ENCODE results near the gene MSI2.

Gene MSI2

DNA sequence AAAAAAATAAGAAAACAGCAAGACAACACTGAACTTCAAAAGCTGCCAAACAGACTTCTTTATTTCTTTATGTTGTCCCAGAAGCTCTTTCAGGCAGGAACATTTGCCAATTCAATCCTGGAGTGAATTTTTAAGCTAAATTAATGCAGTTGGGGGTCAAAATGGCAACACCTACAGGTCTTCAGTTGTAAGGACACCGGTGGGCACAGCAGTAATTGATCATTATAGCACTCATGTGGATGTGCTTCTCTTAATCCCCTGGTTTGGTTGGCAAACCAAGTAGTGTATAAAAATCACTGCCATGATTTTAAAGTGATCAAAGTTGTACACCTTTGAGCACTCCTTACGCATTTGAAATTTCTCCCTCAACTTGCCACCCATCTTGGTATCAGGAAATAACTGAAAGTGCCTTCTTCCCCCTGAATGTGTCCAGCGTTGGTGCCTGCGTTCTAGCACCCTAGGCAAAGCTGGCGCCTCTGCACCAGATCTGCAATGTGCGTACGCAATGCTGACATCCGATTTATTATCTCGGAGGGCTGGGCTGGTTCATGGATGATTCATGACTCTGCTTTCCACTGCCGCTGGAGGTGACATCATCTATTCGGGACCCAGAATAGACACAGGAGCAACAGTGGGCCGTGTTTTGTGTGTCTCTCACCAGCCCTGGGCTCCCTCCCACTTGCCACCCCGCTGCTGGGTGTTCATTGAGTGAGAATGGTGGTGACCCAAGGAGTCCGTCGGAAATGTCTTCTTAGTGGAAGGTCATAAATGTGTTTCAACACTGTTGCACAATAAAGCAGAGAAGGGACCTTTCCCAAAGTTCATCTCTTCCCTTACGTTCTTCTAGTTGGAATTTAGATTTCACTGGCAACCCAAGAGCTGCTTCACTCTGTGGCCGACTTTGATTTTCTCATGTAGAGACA is 285.4 kb downstream of the MSI2 start:
- DNase-seq (ENCODE audit: low read depth), result no peak

DNA sequence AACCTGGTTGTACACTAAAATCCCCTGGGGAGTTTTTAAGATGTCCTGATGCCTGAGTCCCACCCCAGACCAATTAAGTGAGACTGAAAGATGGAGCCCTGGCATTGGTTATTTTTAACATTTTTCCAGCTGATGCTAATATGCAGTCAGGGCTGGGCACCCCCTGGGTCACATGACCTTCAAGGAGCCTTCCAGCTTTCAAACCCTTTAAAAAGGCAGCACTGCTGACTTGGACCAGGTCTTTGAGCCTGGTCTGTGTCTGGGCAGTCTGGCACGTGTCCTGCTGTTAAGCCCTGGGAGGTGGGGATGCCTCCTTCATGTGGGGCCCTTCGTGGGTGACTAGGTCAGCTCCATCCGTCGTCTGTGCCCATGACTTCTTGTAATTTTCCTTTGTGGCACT is 286.2 kb downstream of the MSI2 start:
- no peak for DNase-seq (ENCODE audit: low read depth)

DNA sequence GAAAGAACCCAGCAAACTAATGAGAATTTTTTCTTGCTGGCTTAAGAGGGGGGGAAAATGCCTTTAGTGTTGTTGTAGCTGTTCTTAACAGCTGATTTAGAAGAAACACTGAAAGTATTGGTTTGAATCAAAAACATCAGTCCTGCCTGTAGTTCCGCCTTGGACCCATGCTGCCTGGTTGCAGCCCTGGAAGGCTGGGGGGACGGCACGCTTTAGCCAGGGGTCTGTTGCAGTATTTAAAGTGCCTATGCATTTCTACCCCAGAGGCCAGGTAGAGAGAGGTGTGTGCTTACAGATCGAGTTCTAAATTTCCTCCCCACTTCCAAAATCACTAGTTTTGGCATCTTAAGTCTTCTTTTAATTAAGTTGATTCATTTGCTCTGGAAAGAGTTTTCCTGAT is 286.9 kb downstream of the MSI2 start:
- no peak for DNase-seq (ENCODE audit: low read depth)

DNA sequence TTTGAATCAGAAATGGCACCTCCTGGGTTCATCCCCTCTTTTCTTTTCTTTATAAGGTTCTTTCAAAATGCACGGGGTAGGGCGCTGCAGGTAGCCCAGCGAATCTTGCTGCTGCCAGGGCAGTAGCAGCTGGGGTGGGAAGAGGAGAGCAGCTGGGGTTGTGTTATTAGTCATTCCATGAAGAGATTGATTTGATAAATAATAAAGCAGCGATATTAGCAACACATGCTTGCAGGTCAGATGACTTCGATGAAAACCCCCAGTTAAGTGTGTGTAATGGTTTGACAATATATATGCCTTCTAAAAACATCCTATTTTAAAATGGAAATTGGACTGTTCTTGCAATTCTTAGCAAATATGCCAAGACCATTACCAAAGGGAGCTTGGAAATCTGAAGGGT is 288.1 kb downstream of the MSI2 start:
- no peak for DNase-seq (ENCODE audit: low read depth)

DNA sequence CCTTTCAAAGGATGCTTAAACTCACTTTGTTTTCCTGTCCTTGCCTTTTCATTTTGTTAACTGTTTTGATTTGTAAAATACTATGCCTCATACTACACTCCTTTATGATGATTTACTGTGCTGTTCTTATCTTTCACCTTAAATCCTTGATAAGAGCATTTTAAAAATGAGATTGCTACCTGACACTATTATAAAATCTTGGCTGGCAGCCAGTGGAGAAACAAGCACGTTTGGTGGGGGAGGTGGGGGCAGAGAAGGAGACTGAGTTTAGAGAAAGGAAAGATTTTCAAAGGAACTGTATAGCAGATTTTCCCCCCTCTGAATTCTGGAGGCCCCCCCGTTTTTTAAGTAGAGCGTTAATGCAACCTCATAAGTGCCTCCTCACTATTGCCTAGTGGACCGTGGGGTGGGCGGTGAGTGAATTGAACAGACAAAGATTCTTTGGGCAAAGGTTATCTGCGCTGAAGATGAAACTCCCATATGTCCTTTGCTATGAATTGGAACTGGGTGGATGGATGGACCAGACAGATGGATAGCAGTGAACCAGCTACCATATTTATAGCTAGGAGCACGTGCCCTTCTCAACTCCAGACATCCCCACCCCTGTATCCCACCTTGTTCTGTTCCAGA is 288.6 kb downstream of the MSI2 start:
- no peak for DNase-seq (ENCODE audit: low read depth)

DNA sequence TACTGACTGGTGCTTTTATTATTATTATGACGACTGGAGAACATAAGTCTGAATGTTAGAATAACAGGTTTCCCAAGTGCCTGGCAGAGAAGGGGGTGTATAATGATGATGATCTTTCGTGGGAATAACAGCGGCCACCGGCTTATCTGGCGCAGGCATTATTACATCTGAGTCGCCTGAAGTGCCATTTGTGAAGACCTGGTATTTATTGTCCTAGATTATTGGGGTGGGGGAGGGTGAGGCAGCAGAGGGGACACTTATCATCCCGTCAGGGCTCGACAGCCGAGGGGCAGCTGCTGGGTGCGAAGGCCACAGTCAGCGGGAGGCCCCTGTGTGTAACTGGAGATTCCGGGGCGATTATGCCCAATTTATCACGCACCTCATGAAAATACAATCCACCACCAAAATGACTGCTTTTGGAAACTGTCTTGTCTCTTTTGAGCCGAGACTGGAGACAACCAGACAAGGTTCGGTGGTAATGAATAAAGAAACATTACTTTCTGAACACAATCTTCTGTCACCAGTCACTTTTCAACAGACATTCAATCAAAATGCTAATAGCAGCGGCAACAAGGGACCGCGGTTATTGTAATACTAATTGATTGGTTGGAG is 289.5 kb downstream of the MSI2 start:
- no peak for DNase-seq (ENCODE audit: low read depth)

DNA sequence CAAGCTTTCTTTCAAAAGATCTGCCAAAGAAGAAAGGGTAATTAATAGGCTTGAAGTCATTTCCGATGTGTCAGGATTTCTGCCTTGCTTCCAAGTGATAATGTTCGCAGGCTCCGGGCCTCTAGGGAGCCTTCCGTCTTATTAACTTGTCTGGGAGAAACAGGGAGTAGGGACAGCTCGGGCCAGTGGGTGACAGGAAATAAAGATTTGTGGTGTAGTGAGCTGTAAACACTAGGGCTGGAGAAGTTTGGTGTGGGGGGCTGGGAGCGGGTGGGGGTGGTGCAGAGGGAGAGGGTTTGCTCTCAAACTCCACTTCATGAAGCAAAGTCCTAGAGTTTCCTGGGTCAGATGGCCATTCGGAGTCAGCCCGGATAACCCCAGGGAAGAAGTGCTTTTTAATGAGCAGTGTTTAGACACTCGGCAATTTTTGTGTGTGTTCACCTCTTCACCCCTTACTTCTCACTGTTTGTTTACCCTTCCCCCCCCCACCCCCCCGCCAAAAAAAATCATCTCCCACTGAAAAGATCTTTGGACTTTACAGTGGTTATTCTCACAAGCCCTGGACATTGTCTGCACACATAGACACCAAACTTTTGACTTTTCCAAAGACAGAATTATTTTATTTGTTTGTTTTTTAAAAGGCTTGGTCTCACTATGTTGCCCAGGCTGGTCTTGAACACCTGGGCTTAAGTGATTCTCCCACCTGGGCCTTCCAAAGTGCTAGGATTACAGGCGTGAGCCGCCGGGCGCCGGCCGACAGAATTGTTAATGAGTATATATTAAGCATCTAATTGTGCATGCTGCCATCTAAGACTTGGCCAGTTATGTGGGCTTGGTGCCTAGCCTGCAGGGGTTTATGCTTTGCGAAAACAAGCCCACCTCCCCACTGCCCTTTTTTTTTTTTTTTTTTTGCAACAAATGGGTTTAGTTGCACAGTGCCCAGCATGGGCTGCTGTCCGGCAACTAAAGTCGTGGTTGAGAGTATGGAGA is 292.4 kb downstream of the MSI2 start:
- no peak for DNase-seq (ENCODE audit: low read depth)

DNA sequence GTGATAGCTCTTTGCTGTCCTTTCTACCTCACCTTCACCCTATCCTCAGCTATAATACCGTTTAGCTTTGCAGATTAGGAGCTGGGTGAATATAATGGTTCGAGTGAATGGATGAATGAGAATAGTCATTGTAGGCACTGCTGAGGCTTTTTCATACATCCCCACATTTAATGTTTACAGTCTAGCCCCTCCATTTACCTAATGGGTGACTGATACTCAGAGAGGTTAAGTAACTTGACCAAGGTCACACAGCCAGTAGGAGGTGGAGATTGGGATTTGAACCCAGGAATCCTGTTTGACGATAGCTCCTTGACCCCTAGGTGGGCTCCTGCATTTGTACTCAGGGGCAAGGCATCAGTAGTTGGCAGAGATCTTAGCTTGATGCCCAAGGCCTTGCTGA is 293.1 kb downstream of the MSI2 start:
- no peak for DNase-seq (ENCODE audit: low read depth)

DNA sequence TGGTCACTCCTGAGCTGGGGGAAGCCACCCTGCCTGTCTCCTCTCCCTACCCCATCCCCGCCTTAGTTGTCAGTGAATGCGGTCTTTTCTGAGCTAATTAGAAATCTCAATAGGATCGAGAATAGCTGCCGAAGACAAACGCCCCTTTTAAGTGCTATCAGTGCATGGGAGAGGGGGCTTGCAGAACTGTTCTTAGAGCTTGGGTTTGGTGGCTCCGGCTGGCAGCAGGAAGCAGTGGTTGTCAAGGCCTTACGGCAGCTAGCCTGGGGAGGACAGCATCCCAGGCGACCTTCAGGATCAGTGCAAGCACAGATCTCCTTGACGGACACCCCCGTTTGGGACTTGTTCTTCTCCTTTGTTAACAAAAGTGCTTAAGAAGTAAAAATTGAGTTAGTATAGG is 293.7 kb downstream of the MSI2 start:
- no peak for DNase-seq (ENCODE audit: low read depth)

DNA sequence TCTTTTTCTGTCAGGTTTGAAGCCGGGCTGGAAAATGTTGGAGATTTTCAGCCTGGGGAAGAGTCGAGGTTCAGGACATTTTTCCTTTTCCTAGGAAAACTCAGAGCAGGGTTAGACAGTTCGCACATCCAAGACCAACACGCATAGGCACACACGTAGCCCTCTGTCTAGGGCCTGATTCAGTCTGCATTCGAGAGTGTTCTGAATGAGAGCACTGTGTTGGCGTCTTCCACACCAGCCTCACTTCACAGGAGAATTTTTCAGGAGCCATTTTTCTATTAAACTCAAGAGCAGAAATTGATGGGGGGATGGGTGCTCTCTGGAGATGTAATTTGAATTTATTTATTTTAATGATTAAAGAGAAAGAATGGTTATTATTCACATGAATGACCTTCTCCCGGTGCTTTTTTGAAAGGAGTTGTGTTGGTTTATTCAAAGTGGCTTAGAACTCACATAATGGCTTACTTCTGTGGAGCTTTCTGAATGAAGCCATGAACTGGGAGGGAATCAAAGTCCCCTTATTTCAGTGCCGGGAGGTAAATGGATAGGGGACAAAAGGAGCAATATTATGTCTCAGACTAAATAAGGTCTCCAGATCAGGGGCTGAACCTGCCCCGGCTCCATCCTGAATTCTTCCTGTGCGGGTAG is 294.5 kb downstream of the MSI2 start:
- DNase-seq (ENCODE audit: low read depth), result no peak

DNA sequence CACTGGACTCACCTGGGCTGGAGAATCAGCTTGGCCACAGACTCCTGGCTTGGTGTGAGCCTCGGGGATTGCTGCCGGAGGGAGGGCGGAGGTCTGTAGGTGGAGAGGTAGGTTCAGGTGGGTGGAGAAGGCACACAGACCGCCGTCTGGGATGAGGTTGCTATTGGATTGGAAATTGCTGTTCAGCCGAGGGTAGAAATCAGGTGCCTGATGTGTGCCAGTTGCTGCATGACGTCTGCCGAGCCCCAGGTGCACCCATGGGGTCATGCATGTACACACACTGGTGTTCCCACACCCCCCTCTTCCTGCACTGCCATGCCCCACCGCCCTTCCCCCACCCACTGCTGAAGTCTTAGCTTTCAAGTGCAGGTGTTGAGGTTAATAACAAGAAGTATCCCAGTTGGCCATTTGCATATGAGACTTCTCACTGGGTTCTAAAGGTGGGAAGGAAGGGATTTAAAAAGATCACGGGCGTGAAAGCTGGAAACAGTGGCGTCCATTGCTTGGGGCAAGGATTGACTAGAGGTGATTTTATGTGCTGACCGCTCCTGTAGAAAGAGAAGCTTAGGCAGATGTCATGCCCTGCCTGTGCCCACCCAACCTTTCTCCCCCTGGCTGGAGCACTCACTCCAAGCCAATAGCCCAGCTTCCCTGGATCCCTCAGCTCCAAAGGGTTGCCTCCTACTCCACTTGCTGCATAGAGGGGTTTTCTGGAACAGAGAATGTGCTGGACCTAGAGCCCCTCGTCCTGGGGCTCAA is 295.2 kb downstream of the MSI2 start:
- no peak for DNase-seq (ENCODE audit: low read depth)

DNA sequence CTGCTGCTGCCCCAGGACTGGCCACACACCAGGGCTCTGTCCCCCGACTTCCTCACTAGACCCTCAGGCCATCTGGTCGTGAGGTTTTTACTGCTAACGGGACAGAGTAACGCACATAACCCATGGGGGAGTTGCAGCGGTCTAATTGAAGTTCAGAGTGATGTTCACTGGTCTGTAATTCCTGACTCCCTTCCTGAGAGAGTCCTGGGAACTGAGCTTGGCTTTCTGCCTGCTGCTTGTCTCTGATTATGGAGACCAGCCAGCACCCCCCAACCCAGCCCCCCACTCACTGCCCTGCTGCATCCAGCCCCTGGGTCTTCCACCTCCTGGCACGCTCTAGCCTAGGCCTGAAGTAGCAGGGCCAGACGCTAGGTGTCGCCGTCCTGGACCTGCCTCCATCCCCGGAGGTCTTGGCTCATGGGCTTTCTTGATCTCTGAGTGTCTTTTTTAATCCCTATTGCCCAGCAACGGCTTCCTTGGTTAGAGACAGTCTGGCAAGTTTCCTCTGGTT is 295.8 kb downstream of the MSI2 start:
- DNase-seq (ENCODE audit: low read depth), result no peak

DNA sequence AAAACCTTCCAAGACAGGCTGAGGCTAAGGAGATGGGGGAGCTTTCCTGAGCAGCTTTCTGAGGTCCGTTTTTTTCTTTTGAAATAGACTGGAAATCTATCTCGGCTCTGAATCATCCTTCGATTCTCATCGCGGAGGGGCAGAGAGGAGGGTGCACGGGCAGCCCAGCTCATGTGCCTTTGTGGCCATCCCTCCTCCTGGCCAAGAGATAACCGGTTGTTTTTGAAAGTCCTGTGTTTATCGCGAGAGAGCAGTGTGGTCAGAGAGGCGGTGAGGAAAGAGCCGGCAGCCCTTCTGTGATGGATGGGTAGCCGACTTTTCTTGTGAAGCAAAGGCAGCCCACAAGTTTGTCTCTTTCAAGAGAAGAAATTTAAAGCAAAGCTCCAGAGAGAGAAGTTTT is 297.2 kb downstream of the MSI2 start:
- DNase-seq (ENCODE audit: low read depth), result no peak

DNA sequence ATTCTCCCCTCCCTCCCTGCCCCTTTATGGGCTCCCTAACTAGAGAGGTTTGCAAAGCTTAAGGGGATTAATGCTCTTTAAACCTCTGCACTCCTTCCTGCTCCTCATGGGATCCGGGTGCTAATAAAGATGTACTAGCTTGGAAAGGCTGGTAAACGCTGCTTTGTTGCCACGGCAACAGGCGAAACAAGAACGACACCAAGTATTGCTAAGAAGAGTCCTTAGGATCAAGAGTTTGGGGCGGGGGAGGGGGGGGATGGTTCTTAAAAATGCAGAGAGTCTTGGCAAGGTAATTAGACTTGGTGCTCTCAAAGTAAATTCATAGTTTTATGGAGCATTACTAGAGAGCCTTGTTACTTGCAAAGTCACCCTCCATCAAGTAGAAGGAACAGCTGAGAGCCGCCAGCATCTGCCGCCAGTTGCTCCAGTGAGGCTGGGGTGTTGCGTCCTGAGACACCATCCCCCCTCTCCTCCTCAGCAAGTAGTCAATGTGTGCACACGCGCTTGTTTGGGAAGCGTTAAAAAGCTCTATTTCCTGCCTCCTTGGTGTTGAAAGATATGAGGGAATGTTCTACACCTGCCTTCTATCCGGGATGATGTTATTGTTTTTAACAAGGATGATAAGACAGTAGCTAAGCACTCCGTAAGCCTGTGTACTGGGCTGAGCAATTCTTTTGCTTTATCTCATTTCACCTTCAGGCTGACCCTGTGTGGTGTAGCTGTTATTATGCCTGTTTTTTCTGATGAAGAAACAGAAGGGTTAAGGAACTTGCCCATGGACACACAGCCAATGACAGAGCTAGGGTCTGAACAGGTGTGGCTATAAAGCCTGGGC is 297.9 kb downstream of the MSI2 start:
- DNase-seq (ENCODE audit: low read depth), result no peak

DNA sequence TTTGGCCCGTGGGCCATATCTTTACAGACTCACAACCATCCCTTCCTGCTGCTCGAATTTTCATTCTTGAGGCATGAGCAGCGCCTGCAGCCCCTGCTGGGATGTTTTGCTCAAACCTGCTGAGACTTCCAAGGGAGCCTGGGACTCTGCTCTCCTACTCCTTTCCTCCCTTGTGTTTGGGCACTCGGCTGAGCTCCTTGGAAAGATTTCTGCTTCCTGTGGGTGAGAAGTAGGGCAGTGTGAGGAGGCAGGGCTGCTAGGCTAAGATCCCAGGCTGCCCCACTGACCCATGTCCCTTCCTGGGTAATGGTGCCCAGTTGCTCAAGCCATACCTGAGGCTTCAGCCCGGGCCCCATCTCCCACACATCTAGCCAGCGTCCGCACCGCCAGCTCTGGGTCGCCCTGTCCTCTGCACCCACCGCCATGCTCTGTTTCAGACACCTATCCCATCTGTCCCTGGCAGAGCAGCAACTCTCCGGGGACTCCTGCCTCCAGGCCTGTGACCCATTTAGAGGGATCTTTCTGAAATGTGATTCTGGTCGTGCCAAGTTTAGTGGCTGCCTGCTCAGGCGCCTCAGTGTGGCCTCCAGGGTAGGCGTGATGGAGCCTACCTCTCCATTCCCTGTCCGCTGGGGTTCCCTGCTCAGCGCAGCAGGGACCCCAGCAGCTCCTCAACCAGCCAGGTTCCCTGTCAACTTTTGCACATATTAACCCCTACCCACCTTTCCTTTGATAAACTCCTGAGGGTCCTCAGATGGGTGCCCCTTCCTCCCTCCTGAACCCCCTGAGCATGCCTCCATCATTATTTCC is 298.7 kb downstream of the MSI2 start:
- no peak for DNase-seq (ENCODE audit: low read depth)

DNA sequence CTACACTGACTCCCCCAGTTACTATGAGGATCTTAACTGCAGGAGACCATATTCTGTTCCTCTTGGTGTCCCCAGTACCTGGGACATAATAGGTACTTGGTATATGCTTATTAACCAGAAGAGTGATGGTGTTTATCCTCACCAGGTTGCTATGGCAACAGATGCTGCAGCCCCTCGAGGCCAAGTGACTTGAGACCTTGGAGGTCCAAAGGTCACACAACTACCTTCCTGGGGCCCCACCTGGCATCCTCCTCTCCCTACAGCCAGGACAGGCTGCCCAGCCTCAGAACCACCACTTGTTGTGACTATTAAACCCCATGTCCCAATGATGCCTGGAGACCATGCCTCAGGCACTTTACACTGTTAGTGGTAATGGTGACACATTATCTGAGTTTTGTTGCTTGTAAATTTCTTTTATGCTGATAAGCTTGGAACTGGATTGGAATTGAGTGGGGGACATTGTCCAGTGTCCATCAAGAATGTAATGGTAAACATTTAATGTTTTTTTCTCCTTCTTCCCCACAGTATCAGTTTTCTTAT is 299.4 kb downstream of the MSI2 start:
- no peak for DNase-seq (ENCODE audit: low read depth)

DNA sequence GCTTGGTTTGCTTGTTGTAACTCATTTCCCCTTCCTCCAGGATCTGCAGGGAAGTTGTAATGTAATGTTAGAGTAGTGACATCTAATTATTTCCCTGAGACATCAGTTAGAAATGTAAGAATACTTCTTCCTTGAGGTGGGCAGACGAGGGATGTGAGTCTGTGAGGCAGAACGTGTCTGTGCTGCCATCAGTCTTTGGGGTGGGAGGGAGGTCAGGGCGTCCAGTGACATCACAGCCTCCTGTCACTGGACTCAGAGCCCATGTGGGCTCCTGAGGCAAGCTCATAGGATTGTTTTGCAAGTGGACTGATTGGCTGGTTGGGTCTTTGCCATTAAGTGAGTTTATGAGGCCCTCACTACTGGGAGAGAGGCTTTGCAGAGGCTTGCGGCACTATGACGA is 300.0 kb downstream of the MSI2 start:
- DNase-seq (ENCODE audit: low read depth), result no peak

DNA sequence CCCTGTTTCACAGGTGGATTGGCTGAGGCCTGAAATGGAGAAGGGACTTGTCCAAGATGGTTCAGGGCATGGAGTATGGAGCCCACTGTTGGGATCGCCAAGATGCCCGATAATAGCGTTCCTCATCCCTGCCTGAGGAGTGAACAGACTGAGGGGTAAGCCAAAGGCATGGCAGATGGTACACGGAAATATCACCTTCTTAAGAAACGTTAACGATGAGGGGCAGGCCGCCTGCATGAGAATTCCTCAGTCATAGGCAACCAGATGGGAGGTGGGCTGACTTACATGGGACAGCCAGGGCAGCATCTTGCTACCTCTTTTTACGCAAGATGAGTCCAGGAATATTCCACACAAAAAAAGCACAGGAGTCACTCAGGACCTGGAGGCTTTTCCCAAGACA is 300.7 kb downstream of the MSI2 start:
- no peak for DNase-seq (ENCODE audit: low read depth)

All from stimulated activated CD4-positive, alpha-beta T cell treated with anti-CD3 and anti-CD28 coated beads, Interleukin-2, amount 100 ng/mL, for 4 hours (primary cell).